GM19023 (cell line): ENCODE results near the gene HYAL1.
"Not testable (repeated sequence)": the region's sequence is repeated elsewhere in the genome, so short reads cannot be mapped to it uniquely, and the experiment has no call there.

Experiments
- ATAC-seq: cut with Tn5 transposase; IDR thresholded peaks from one replicate; pipeline ENCODE4 v1.9.1; 2021; ENCODE audit warnings: mild to moderate bottlenecking, moderate library complexity; ENCODE audit not compliant: unreplicated experiment

The HYAL1 gene

GRCh38 chr3:50274371-50275104 lies 28.8 kb downstream of the HYAL1 start:
- no peak for ATAC-seq

GRCh38 chr3:50273689-50274065 lies 29.7 kb downstream of the HYAL1 start:
- no peak for ATAC-seq

GRCh38 chr3:50272911-50273688 lies 30.3 kb downstream of the HYAL1 start:
- ATAC-seq, result peak; percentile 85

GRCh38 chr3:50272538-50272910 lies 30.9 kb downstream of the HYAL1 start:
- ATAC-seq, result not testable (repeated sequence)

GRCh38 chr3:50271314-50271936 lies 31.9 kb downstream of the HYAL1 start:
- no peak for ATAC-seq

GRCh38 chr3:50270422-50271224 lies 32.8 kb downstream of the HYAL1 start:
- no peak for ATAC-seq

GRCh38 chr3:50269977-50270413 lies 33.4 kb downstream of the HYAL1 start:
- no peak for ATAC-seq

GRCh38 chr3:50269460-50269859 lies 33.9 kb downstream of the HYAL1 start:
- no peak for ATAC-seq

- no peak for ATAC-seq
Measured at GRCh38 chr3:50268703-50269451, 34.5 kb downstream of the HYAL1 start, which contains the start of gene SEMA3B. TSS of gene SEMA3B (plus strand) at chr3:50269147. CDS start at chr3:50269241, 94 bp downstream.

GRCh38 chr3:50268276-50268675 lies 35.1 kb downstream of the HYAL1 start:
- no peak for ATAC-seq

GRCh38 chr3:50267280-50267913 lies 36.0 kb downstream of the HYAL1 start:
- no peak for ATAC-seq

- no peak for ATAC-seq
Measured at GRCh38 chr3:50266836-50267235, 36.5 kb downstream of the HYAL1 start.

- no peak for ATAC-seq
Measured at GRCh38 chr3:50266017-50266416, 37.4 kb downstream of the HYAL1 start.

- no peak for ATAC-seq
Measured at GRCh38 chr3:50265571-50265970, 37.8 kb downstream of the HYAL1 start.

- ATAC-seq, result no peak
Measured at GRCh38 chr3:50264964-50265485, 38.3 kb downstream of the HYAL1 start.

- ATAC-seq, result no peak
Measured at GRCh38 chr3:50264383-50264963, 38.9 kb downstream of the HYAL1 start.

- no peak for ATAC-seq
Measured at GRCh38 chr3:50263478-50264382, 39.6 kb downstream of the HYAL1 start.

GRCh38 chr3:50262778-50263177 lies 40.6 kb downstream of the HYAL1 start:
- ATAC-seq, result no peak
